ENCODE results near the gene FLVCR2. TPM values are rescaled to one million over a fixed set of nuclear protein-coding genes. Genes with fewer than 3 reads are reported as not detected.

FLVCR2 gene
- total and polyA plus RNA-seq, 2 donors (not counting 1 experiment from before 2014, with no cell fraction given), result 0.31 to 1.6 TPM

GRCh38 chr14:75650253-75651058 lies 72.0 kb downstream of the FLVCR2 start:
- ChIA-PET CTCF (interaction anchor here (1.2 to 13.9 kb wide), 3 partner anchors 40 to 89 kb away, joined by 3 to 447 read pairs (median 7); partner anchors contain the start of gene FLVCR2), POLR2A (no interaction called here)
- TF ChIP-seq CTCF (IDR thresholded peaks at IDR 0.05) (no peak), EZH2 (IDR thresholded peaks at IDR 0.05; ENCODE audit: borderline replicate concordance, insufficient read depth, low read depth, low read length, poor library complexity, severe bottlenecking) (no peak)
- Histone ChIP-seq H3K4me3 (ENCODE audit: control extremely low read depth in 1 of 5, extremely low read depth in 1 of 5, insufficient read depth in 1 of 5, low read depth in 2 of 5, low read length in 4 of 5) (no peak overlapping the region), H4K20me1 (ENCODE audit: control insufficient read depth, insufficient read depth, low read length, poor library complexity, severe bottlenecking) (no peaks in the 10 kb centered on the region), H3K4me1 (ENCODE audit: control insufficient read depth in 2 of 2, insufficient read depth in 2 of 2, low read length in 2 of 2) (no peaks in the 10 kb centered on the region), H3K27ac (ENCODE audit: low read length in 2 of 2) (no peak overlapping the region), H3K36me3 (replicated peaks in 1 of 2; ENCODE audit: control extremely low read depth in 1 of 2, control insufficient read depth in 1 of 2, extremely low read depth in 1 of 2, insufficient read depth in 2 of 2, low read length in 1 of 2) (peaks cover 0 to 58% of the 10 kb centered on the region in 2 experiments), H3K79me2 (ENCODE audit: control insufficient read depth, insufficient read depth, low read length) (no peaks in the 10 kb centered on the region), H3K9ac (ENCODE audit: low read length) (no peak overlapping the region), H3K27me3 (replicated peaks in 1 of 4; ENCODE audit: control extremely low read depth in 1 of 4, control insufficient read depth in 3 of 4, insufficient read depth in 4 of 4, low read length in 3 of 4) (no peaks in the 10 kb centered on the region), H3K9me3 (ENCODE audit: control extremely low read depth in 1 of 3, control insufficient read depth in 2 of 3, insufficient read depth in 1 of 3, low read length in 2 of 3) (no peaks in the 10 kb centered on the region), H3K4me2 (replicated peaks; ENCODE audit: low read depth, low read length, poor library complexity, severe bottlenecking) (no peak overlapping the region), H2AFZ (ENCODE audit: insufficient read depth, low read depth, low read length, poor library complexity, severe bottlenecking) (no peak overlapping the region)
- no peaks in the 10 kb centered on the region for H3K27me3 Mint-ChIP-seq
- H3K9me3 Mint-ChIP-seq (ENCODE audit: insufficient read depth), result no peaks in the 10 kb centered on the region
- WGBS (ENCODE audit: insufficient coverage), result 93% methylated on average over 3 of the region's 5 CpGs
- H3K4me1 Mint-ChIP-seq, result no peaks in the 10 kb centered on the region
- ATAC-seq (ENCODE audit: low read depth) (no peak), DNase-seq (no peak)
- no peak overlapping the region for H3K4me3 Mint-ChIP-seq
- intact Hi-C loops (cut with micrococcal nuclease), result loop anchor here (5.0 kb wide), 1 partner anchor 343 kb away; no protein-coding TSS in a partner anchor
- no peak overlapping the region for H3K27ac Mint-ChIP-seq

- H3K4me3 ChIP-seq (ENCODE audit: control extremely low read depth in 1 of 5, extremely low read depth in 1 of 5, insufficient read depth in 1 of 5, low read depth in 2 of 5, low read length in 4 of 5), result no peak overlapping the region
- WGBS (ENCODE audit: insufficient coverage), result no CpG with 5 or more reads among the region's 1 CpG
- H4K20me1 ChIP-seq (ENCODE audit: control insufficient read depth, insufficient read depth, low read length, poor library complexity, severe bottlenecking), result no peaks in the 10 kb centered on the region
- intact Hi-C loops (cut with micrococcal nuclease), result loop anchor here (5.0 kb wide), 1 partner anchor 346 kb away; no protein-coding TSS in a partner anchor
- no peak for DNase-seq
- no peak overlapping the region for H3K27ac ChIP-seq (ENCODE audit: low read length in 2 of 2)
- no peak for TF ChIP-seq EZH2 (IDR thresholded peaks at IDR 0.05; ENCODE audit: borderline replicate concordance, insufficient read depth, low read depth, low read length, poor library complexity, severe bottlenecking)
- TF ChIP-seq CTCF (IDR thresholded peaks at IDR 0.05), result no peak
- H3K4me3 Mint-ChIP-seq, result no peak overlapping the region
- peaks cover under 1% of the 10 kb centered on the region for H3K4me1 Mint-ChIP-seq
- no peaks in the 10 kb centered on the region for H3K9me3 ChIP-seq (ENCODE audit: control extremely low read depth in 1 of 3, control insufficient read depth in 2 of 3, insufficient read depth in 1 of 3, low read length in 2 of 3)
- no peaks in the 10 kb centered on the region for H3K4me1 ChIP-seq (ENCODE audit: control insufficient read depth in 2 of 2, insufficient read depth in 2 of 2, low read length in 2 of 2)
- no peak overlapping the region for H3K4me2 ChIP-seq (replicated peaks; ENCODE audit: low read depth, low read length, poor library complexity, severe bottlenecking)
- H3K36me3 ChIP-seq (replicated peaks in 1 of 2; ENCODE audit: control extremely low read depth in 1 of 2, control insufficient read depth in 1 of 2, extremely low read depth in 1 of 2, insufficient read depth in 2 of 2, low read length in 1 of 2), result peaks cover 4 to 72% of the 10 kb centered on the region in 2 experiments
- no peaks in the 10 kb centered on the region for H3K79me2 ChIP-seq (ENCODE audit: control insufficient read depth, insufficient read depth, low read length)
- H3K9me3 Mint-ChIP-seq (ENCODE audit: insufficient read depth), result no peaks in the 10 kb centered on the region
- no peaks in the 10 kb centered on the region for H3K27me3 Mint-ChIP-seq
- H3K27ac Mint-ChIP-seq, result no peak overlapping the region
- no peak overlapping the region for H2AFZ ChIP-seq (ENCODE audit: insufficient read depth, low read depth, low read length, poor library complexity, severe bottlenecking)
- POLR2A ChIA-PET, result interaction anchor here (0.7 kb wide), 1 partner anchor 52 kb away, joined by 4 read pairs; no protein-coding TSS in a partner anchor
- no peak for ATAC-seq (ENCODE audit: low read depth)
- H3K9ac ChIP-seq (ENCODE audit: low read length), result no peak overlapping the region
- no peaks in the 10 kb centered on the region for H3K27me3 ChIP-seq (replicated peaks in 1 of 4; ENCODE audit: control extremely low read depth in 1 of 4, control insufficient read depth in 3 of 4, insufficient read depth in 4 of 4, low read length in 3 of 4)
- CTCF ChIA-PET, result interaction anchor here (0.7 to 13.9 kb wide), 31 partner anchors 9 to 1466 kb away, joined by 3 to 447 read pairs (median 5); partner anchors contain the start of gene FLVCR2
Observed at GRCh38 chr14:75653563-75653962, 75.1 kb downstream of the FLVCR2 start.
